Measurements from ENCODE around the gene CEP120. TPM values are rescaled to one million over a fixed set of nuclear protein-coding genes. Genes with fewer than 3 reads are reported as not detected.
"Not testable (repeated sequence)": the region's sequence is repeated elsewhere in the genome, so short reads cannot be mapped to it uniquely, and the experiment has no call there.

CEP120 gene
- polyA plus RNA-seq: 10 to 100 TPM in 1 of 4 donors, 1 to 10 TPM in 3; 4.1 to 12.6 (median 5.1) TPM
- long read RNA-seq, donor 1: 0 reads
- long read RNA-seq, donor 2: 0 reads
- long read RNA-seq, donor 3: 0 reads
- long read RNA-seq, donor 4: 0 reads
- long read RNA-seq, donor 5: 0 reads
- long read RNA-seq, donor 6: 0 reads
- long read RNA-seq, donor 7, full-length matches to known transcripts: 3 of 3 reads
- long read RNA-seq, donor 7, partial matches to known transcripts: 0 of 3 reads
- long read RNA-seq, donor 7, other reads (novel, unspliced or antisense): 0 of 3 reads
- long read RNA-seq, donor 8: 0 reads
- long read RNA-seq, donor 9: 0 reads
- long read RNA-seq, donor 10, full-length matches to known transcripts: 1 of 1 reads
- long read RNA-seq, donor 10, partial matches to known transcripts: 0 of 1 reads
- long read RNA-seq, donor 10, other reads (novel, unspliced or antisense): 0 of 1 reads

- FAIRE-seq: no peak
- H3K4me1 ChIP-seq (ENCODE audit: control insufficient read depth in 3 of 3, insufficient read depth in 2 of 3, low read depth in 1 of 3, low read length in 2 of 3): peaks cover 3 to 11% (median 10%) of the 10 kb centered on the region in 3 donors
- H3K27ac ChIP-seq (ENCODE audit: low read depth in 1 of 3, low read length in 2 of 3): peak within 1 kb of the TSS; percentile 87 to 96 (median 91)
- no peaks in the 10 kb centered on the region for H3K36me3 ChIP-seq (ENCODE audit: control insufficient read depth in 3 of 3, insufficient read depth in 2 of 3, low read depth in 1 of 3, low read length in 3 of 3)
- H3K27me3 ChIP-seq (ENCODE audit: control insufficient read depth in 3 of 3, insufficient read depth in 3 of 3, low read length in 3 of 3): no peaks in the 10 kb centered on the region
- WGBS, 3 donors: 0 to 1% (median 0%) methylated on average over 46 to 47 of the region's 47 CpGs
- H3K4me3 ChIP-seq (ENCODE audit: low read depth in 1 of 3, low read length in 3 of 3): peak within 1 kb of the TSS; percentile 72 to 90 (median 76)
- peak; percentile 99 to 100 for DNase-seq
- H3K9me3 ChIP-seq (ENCODE audit: control insufficient read depth in 2 of 2, insufficient read depth in 1 of 2, low read depth in 1 of 2, low read length in 1 of 2): no peaks in the 10 kb centered on the region
These were observed at the start of gene CEP120 for GRCh38 chr5:123423278-123424149. Gene CEP120, minus strand, starts transcription at chr5:123423403. Its CDS starts 405 bp downstream, at chr5:123422998.

DNA sequence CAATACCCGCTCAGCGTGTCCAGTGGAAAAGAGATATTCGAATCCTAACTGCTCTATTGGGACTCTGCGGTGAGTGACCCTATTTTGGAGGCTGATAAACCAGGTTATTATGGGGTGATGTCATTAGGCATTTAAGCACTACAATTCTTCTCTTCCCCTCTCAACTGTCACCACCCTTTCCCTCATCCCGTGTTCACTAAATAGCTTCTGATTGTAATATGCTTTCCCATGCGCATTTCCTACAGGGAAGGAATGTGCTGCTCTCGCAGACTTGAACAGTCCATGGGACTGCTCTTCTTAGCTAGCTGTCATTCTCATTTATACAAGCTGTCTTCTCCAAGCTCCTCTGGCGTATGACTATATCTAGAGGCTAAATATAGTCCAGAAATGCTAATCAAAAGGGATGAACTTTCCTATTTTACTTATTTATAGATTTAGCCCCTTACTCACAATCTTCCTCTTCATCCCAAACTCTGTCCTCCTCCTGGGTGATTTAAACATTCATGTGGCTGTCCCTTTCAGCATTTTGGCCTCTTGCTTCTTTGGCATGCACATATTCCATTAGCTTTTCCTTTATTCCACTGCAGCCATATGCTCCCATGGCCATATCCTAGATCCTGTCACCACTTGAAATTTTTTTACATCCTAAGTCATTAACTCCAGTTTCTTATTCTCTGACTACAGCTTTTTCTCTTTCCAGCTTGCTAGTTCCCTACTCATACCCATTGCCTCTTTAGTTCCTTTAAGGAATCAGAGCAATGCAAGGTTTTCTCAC lies 49.1 kb upstream of the CEP120 start:
- Histone ChIP-seq H3K4me1 (ENCODE audit: control insufficient read depth in 3 of 3, insufficient read depth in 2 of 3, low read depth in 1 of 3, low read length in 2 of 3) (no peaks in the 10 kb centered on the region), H3K9me3 (ENCODE audit: control insufficient read depth in 2 of 2, insufficient read depth in 1 of 2, low read depth in 1 of 2, low read length in 1 of 2) (peaks cover 0 to 2% of the 10 kb centered on the region in 2 donors), H3K36me3 (ENCODE audit: control insufficient read depth in 3 of 3, insufficient read depth in 2 of 3, low read depth in 1 of 3, low read length in 3 of 3) (no peaks in the 10 kb centered on the region), H3K27ac (ENCODE audit: low read depth in 1 of 3, low read length in 2 of 3) (no peak overlapping the region), H3K4me3 (ENCODE audit: low read depth in 1 of 3, low read length in 3 of 3) (no peak overlapping the region), H3K27me3 (ENCODE audit: control insufficient read depth in 3 of 3, insufficient read depth in 3 of 3, low read length in 3 of 3) (no peaks in the 10 kb centered on the region)
- 84 to 94% (median 92%) methylated on average over 8 of the region's 8 CpGs for WGBS, 3 donors
- FAIRE-seq (no peak), DNase-seq (no peak)

DNA sequence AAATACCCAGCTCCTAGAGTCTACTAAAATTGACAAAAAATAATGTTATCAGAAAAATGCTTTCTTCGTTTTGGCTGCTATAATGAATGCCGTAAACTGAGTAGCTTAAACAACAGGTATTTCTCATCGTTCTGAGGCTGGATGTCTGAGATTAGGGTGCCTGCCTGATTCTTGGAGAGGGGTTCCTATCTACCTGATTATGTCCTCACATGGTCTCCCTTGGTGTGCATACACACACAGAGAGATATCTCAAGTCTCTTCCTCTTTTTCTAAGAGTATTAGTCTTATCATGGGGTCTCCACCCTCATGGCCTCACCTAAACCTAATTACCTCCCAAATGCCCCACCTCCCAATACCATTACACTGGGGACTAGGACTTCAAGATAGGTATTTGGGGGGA lies 48.2 kb upstream of the CEP120 start:
- Histone ChIP-seq H3K27me3 (ENCODE audit: control insufficient read depth in 3 of 3, insufficient read depth in 3 of 3, low read length in 3 of 3) (no peaks in the 10 kb centered on the region), H3K27ac (ENCODE audit: low read depth in 1 of 3, low read length in 2 of 3) (no peak overlapping the region), H3K9me3 (ENCODE audit: control insufficient read depth in 2 of 2, insufficient read depth in 1 of 2, low read depth in 1 of 2, low read length in 1 of 2) (peaks cover 0 to 2% of the 10 kb centered on the region in 2 donors), H3K4me1 (ENCODE audit: control insufficient read depth in 3 of 3, insufficient read depth in 2 of 3, low read depth in 1 of 3, low read length in 2 of 3) (no peaks in the 10 kb centered on the region), H3K4me3 (ENCODE audit: low read depth in 1 of 3, low read length in 3 of 3) (no peak overlapping the region), H3K36me3 (ENCODE audit: control insufficient read depth in 3 of 3, insufficient read depth in 2 of 3, low read depth in 1 of 3, low read length in 3 of 3) (no peaks in the 10 kb centered on the region)
- DNase-seq (no peak), FAIRE-seq (no peak)
- WGBS, 3 donors: 90 to 92% (median 91%) methylated on average over 3 of the region's 3 CpGs

DNA sequence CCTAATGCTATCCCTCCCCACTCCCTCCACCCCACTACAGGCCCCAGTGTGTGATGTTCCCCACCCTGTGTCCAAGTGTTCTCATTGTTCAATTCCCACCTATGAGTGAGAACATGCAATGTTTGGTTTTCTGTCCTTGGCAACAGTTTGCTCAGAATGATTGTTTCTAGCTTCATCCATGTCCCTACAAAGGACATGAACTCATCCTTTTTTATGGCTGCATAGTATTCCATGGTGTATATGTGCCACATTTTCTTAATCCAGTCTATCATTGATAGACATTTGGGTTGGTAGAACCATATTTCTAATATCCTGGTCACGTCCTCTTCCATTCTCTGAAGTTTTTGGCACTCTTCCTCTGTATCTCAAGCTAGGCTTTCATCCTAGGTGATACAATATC lies 43.6 kb upstream of the CEP120 start:
- not testable (repeated sequence) for H3K4me1 ChIP-seq (ENCODE audit: control insufficient read depth in 3 of 3, insufficient read depth in 2 of 3, low read depth in 1 of 3, low read length in 2 of 3); H3K36me3 ChIP-seq (ENCODE audit: control insufficient read depth in 3 of 3, insufficient read depth in 2 of 3, low read depth in 1 of 3, low read length in 3 of 3); H3K9me3 ChIP-seq (ENCODE audit: control insufficient read depth in 2 of 2, insufficient read depth in 1 of 2, low read depth in 1 of 2, low read length in 1 of 2); FAIRE-seq; H3K27ac ChIP-seq (ENCODE audit: low read depth in 1 of 3, low read length in 2 of 3); H3K4me3 ChIP-seq (ENCODE audit: low read depth in 1 of 3, low read length in 3 of 3); H3K27me3 ChIP-seq (ENCODE audit: control insufficient read depth in 3 of 3, insufficient read depth in 3 of 3, low read length in 3 of 3); DNase-seq
- WGBS, 3 donors: 88 to 90% (median 89%) methylated on average over 1 of the region's 1 CpG

GRCh38 chr5:123460296-123460729 lies 37.1 kb upstream of the CEP120 start:
- Histone ChIP-seq H3K9me3 (ENCODE audit: control insufficient read depth in 2 of 2, insufficient read depth in 1 of 2, low read depth in 1 of 2, low read length in 1 of 2) (no peaks in the 10 kb centered on the region), H3K4me3 (ENCODE audit: low read depth in 1 of 3, low read length in 3 of 3) (no peak overlapping the region), H3K27ac (ENCODE audit: low read depth in 1 of 3, low read length in 2 of 3) (peak overlapping the region; percentile 44 to 89 (median 75)), H3K4me1 (ENCODE audit: control insufficient read depth in 3 of 3, insufficient read depth in 2 of 3, low read depth in 1 of 3, low read length in 2 of 3) (peaks cover 0 to 20% (median 0%) of the 10 kb centered on the region in 3 donors), H3K36me3 (ENCODE audit: control insufficient read depth in 3 of 3, insufficient read depth in 2 of 3, low read depth in 1 of 3, low read length in 3 of 3) (no peaks in the 10 kb centered on the region), H3K27me3 (ENCODE audit: control insufficient read depth in 3 of 3, insufficient read depth in 3 of 3, low read length in 3 of 3) (no peaks in the 10 kb centered on the region)
- WGBS, 3 donors: 4 to 36% (median 10%) methylated on average over 2 of the region's 2 CpGs
- DNase-seq (peak; percentile 93 to 99), FAIRE-seq (peak; percentile 96)

DNA sequence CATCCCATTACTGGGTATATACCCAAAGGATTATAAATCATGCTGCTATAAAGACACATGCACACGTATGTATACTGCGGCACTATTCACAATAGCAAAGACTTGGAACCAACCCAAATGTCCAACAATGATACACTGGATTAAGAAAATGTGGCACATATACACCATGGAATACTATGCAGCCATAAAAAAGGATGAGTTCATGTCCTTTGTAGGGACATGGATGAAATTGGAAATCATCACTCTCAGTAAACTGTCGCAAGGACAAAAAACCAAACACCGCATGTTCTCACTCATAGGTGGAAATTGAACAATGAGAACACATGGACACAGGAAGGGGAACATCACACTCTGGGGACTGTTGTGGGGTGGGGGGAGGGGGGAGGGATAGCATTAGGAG lies 35.8 kb upstream of the CEP120 start:
- peaks cover 0 to 29% (median 3%) of the 10 kb centered on the region in 3 donors for H3K4me1 ChIP-seq (ENCODE audit: control insufficient read depth in 3 of 3, insufficient read depth in 2 of 3, low read depth in 1 of 3, low read length in 2 of 3)
- WGBS, 3 donors: 80 to 90% (median 87%) methylated on average over 4 of the region's 4 CpGs
- H3K36me3 ChIP-seq (ENCODE audit: control insufficient read depth in 3 of 3, insufficient read depth in 2 of 3, low read depth in 1 of 3, low read length in 3 of 3); FAIRE-seq; H3K27me3 ChIP-seq (ENCODE audit: control insufficient read depth in 3 of 3, insufficient read depth in 3 of 3, low read length in 3 of 3); H3K9me3 ChIP-seq (ENCODE audit: control insufficient read depth in 2 of 2, insufficient read depth in 1 of 2, low read depth in 1 of 2, low read length in 1 of 2); H3K27ac ChIP-seq (ENCODE audit: low read depth in 1 of 3, low read length in 2 of 3); DNase-seq; H3K4me3 ChIP-seq (ENCODE audit: low read depth in 1 of 3, low read length in 3 of 3): not testable (repeated sequence)

DNA sequence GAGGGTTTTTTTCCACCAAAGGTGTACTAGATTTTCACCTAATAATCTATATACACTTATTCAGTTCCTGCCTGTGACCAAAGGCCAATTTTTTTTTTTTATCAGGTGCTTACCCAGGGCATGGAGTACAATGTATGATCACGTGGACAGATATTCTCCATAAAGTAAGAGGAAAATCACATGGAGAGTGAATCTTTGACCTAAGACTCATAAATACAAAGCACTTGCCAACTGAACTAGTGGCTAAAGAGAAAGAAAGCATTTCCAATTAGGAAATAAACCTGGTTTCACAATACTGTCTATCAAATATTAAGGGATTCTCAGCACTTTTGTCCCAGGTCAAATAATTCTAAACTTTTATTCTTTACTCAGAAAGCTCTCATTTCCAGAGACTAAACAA lies 33.0 kb upstream of the CEP120 start:
- 12 to 59% (median 41%) methylated on average over 1 of the region's 1 CpG for WGBS, 3 donors
- no peaks in the 10 kb centered on the region for H3K36me3 ChIP-seq (ENCODE audit: control insufficient read depth in 3 of 3, insufficient read depth in 2 of 3, low read depth in 1 of 3, low read length in 3 of 3)
- no peak overlapping the region for H3K4me3 ChIP-seq (ENCODE audit: low read depth in 1 of 3, low read length in 3 of 3)
- DNase-seq (peak; percentile 88 to 95), FAIRE-seq (no peak)
- peaks cover 0 to 32% (median 3%) of the 10 kb centered on the region in 3 donors for H3K4me1 ChIP-seq (ENCODE audit: control insufficient read depth in 3 of 3, insufficient read depth in 2 of 3, low read depth in 1 of 3, low read length in 2 of 3)
- no peaks in the 10 kb centered on the region for H3K9me3 ChIP-seq (ENCODE audit: control insufficient read depth in 2 of 2, insufficient read depth in 1 of 2, low read depth in 1 of 2, low read length in 1 of 2)
- H3K27ac ChIP-seq (ENCODE audit: low read depth in 1 of 3, low read length in 2 of 3): peak overlapping the region in 1 of 3 donors; percentile 73
- H3K27me3 ChIP-seq (ENCODE audit: control insufficient read depth in 3 of 3, insufficient read depth in 3 of 3, low read length in 3 of 3): no peaks in the 10 kb centered on the region

DNA sequence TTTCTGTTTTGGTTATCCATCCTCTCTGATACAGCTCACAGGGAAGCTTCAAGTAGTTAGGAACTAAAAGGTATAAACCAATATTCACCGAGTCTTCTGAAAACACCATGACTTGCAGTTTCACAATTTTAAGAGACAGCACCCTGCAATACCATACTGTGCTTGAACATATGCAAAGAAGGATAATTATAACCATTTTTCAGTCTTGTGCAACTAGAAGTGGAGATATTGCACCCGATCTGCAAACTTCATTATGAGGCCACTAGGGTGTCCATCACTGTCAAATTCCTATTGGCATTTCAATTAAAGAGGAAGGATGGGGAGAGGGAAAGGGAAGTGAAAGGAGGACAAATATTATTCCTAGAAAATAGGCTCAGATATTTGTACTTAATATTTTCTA lies 32.4 kb upstream of the CEP120 start:
- Histone ChIP-seq H3K27ac (ENCODE audit: low read depth in 1 of 3, low read length in 2 of 3) (peak overlapping the region in 2 of 3 donors; percentile 14 to 60), H3K4me1 (ENCODE audit: control insufficient read depth in 3 of 3, insufficient read depth in 2 of 3, low read depth in 1 of 3, low read length in 2 of 3) (peaks cover 2 to 29% (median 3%) of the 10 kb centered on the region in 3 donors), H3K9me3 (ENCODE audit: control insufficient read depth in 2 of 2, insufficient read depth in 1 of 2, low read depth in 1 of 2, low read length in 1 of 2) (no peaks in the 10 kb centered on the region), H3K4me3 (ENCODE audit: low read depth in 1 of 3, low read length in 3 of 3) (no peak overlapping the region), H3K27me3 (ENCODE audit: control insufficient read depth in 3 of 3, insufficient read depth in 3 of 3, low read length in 3 of 3) (no peaks in the 10 kb centered on the region), H3K36me3 (ENCODE audit: control insufficient read depth in 3 of 3, insufficient read depth in 2 of 3, low read depth in 1 of 3, low read length in 3 of 3) (no peaks in the 10 kb centered on the region)
- FAIRE-seq (no peak), DNase-seq (peak in 1 of 2 donors; percentile 12)
- 45 to 55% (median 49%) methylated on average over 2 of the region's 2 CpGs for WGBS, 3 donors
